Neural progenitor cell (in vitro differentiated cells): ENCODE results near the gene TUFT1. TPM values are rescaled to one million over a fixed set of nuclear protein-coding genes. Genes with fewer than 3 reads are reported as not detected.

Source experiments
- DNase-seq: peaks from one replicate; pipeline ENCODE4 v3.0.0-alpha.2; 2016; ENCODE audit warnings: low spot score
- H2AFZ ChIP-seq: fragments of 200-600 bp; sonication (generic); replicated peaks from 2 replicates; pipeline ENCODE4 v1.6.1; 2016; ENCODE audit warnings: antibody characterized with exemption
- H3F3A ChIP-seq: fragments of 200-600 bp; sonication (generic); 2 replicates; pipeline ENCODE4 v1.6.1; 2016; ENCODE audit warnings: antibody characterized with exemption, low read depth
- H3K27ac ChIP-seq: fragments of 200-600 bp; sonication (generic); 2 replicates; pipeline ENCODE4 v1.5.1; 2016; ENCODE audit warnings: mild to moderate bottlenecking
- H3K27me3 ChIP-seq: fragments of 200-600 bp; sonication (generic); 2 replicates; pipeline ENCODE4 v1.6.1; 2016; ENCODE audit warnings: mild to moderate bottlenecking, moderate library complexity
- H3K36me3 ChIP-seq: fragments of 200-600 bp; sonication (generic); 2 replicates; pipeline ENCODE4 v1.5.1; 2016
- H3K4me1 ChIP-seq: fragments of 200-600 bp; sonication (generic); 2 replicates; pipeline ENCODE4 v1.6.1; 2016; ENCODE audit warnings: mixed run types
- H3K4me2 ChIP-seq: fragments of 200-600 bp; sonication (generic); 2 replicates; pipeline ENCODE4 v1.6.1; 2016
- H3K4me3 ChIP-seq: fragments of 200-600 bp; sonication (generic); 2 replicates; pipeline ENCODE4 v1.5.1; 2016
- H3K79me2 ChIP-seq: fragments of 200-600 bp; sonication (generic); 2 replicates; pipeline ENCODE4 v1.6.1; 2016; ENCODE audit warnings: low read depth
- H3K9ac ChIP-seq: fragments of 200-600 bp; sonication (generic); 2 replicates; pipeline ENCODE4 v1.6.1; 2016
- H3K9me3 ChIP-seq: fragments of 200-600 bp; sonication (generic); 2 replicates; pipeline ENCODE4 v1.5.1; 2016; ENCODE audit warnings: low read depth
- H4K20me1 ChIP-seq: fragments of 200-600 bp; sonication (generic); 2 replicates; pipeline ENCODE4 v1.6.1; 2016; ENCODE audit warnings: low read depth
- H3K27ac Mint-ChIP-seq: 3 replicates; pipeline ENCODE4 v1.8.0; 2021; ENCODE audit warnings: mixed read lengths
- H3K27me3 Mint-ChIP-seq: 2 replicates; pipeline ENCODE4 v1.8.0; 2022; ENCODE audit warnings: low read depth, mild to moderate bottlenecking, inconsistent platforms, moderate library complexity, mixed read lengths; ENCODE audit not compliant: insufficient read depth
- H3K36me3 Mint-ChIP-seq: 3 replicates; pipeline ENCODE4 v1.8.0; 2021; ENCODE audit warnings: mixed read lengths
- H3K4me1 Mint-ChIP-seq: 3 replicates; pipeline ENCODE4 v1.8.0; 2021; ENCODE audit warnings: mixed read lengths
- H3K4me3 Mint-ChIP-seq: 3 replicates; pipeline ENCODE4 v1.8.0; 2021; ENCODE audit warnings: mild to moderate bottlenecking, moderate library complexity, mixed read lengths
- H3K9me3 Mint-ChIP-seq: 3 replicates; pipeline ENCODE4 v1.8.0; 2020; ENCODE audit warnings: mixed read lengths
- CTCF ChIP-seq: fragments of 200-600 bp; sonication (generic); IDR thresholded peaks from 2 replicates; pipeline ENCODE4 v1.5.1; 2017; ENCODE audit warnings: antibody characterized with exemption, mild to moderate bottlenecking
- EZH2 ChIP-seq: fragments of 200-600 bp; sonication (generic); IDR thresholded peaks from 2 replicates; pipeline ENCODE4 v1.6.1; 2017; ENCODE audit warnings: antibody characterized with exemption, mild to moderate bottlenecking, moderate library complexity
- EZH2phosphoT487 ChIP-seq: fragments of 200-600 bp; sonication (generic); IDR thresholded peaks from 2 replicates; pipeline ENCODE4 v1.6.1; 2017; ENCODE audit warnings: antibody characterized with exemption
- total RNA-seq: library from RNA; depleted of rRNA; stranded (reverse); fragments of >200 nt; gene quantifications from 2 replicates; pipeline ENCODE4 v1.2.3, GENCODE V29; 2015; ENCODE audit warnings: low replicate concordance

Gene TUFT1
- total RNA-seq, 1 donor from 2014 or later: 9.3 TPM

- Histone ChIP-seq H3K4me1 (peaks cover 41% of the 10 kb centered on the region), H3K9me3 (no peaks in the 10 kb centered on the region), H4K20me1 (peaks cover 20% of the 10 kb centered on the region), H3K27me3 (no peaks in the 10 kb centered on the region), H3K4me3 (peak overlapping the region; percentile 83), H3K36me3 (no peaks in the 10 kb centered on the region), H3K4me2 (peak overlapping the region; percentile 98), H3F3A (peaks cover 52% of the 10 kb centered on the region), H2AFZ (no peak overlapping the region), H3K79me2 (peaks cover 27% of the 10 kb centered on the region), H3K27ac (no peak overlapping the region), H3K9ac (no peak overlapping the region)
- TF ChIP-seq EZH2 (no peak), CTCF (no peak), EZH2phosphoT487 (no peak)
- H3K36me3 Mint-ChIP-seq: no peaks in the 10 kb centered on the region
- no peak overlapping the region for H3K27ac Mint-ChIP-seq
- peaks cover 9% of the 10 kb centered on the region for H3K27me3 Mint-ChIP-seq
- H3K4me3 Mint-ChIP-seq: peak overlapping the region; percentile 86
- H3K4me1 Mint-ChIP-seq: peaks cover 32% of the 10 kb centered on the region
- DNase-seq: no peak
- H3K9me3 Mint-ChIP-seq: no peaks in the 10 kb centered on the region
Measured at GRCh38 chr1:151512326-151512725, 27.8 kb upstream of the TUFT1 start.

GRCh38 chr1:151512801-151513625 is 27.1 kb upstream of the TUFT1 start:
- no peaks in the 10 kb centered on the region for H3K9me3 Mint-ChIP-seq
- H3K4me2 ChIP-seq: peak overlapping the region; percentile 98
- no peaks in the 10 kb centered on the region for H3K9me3 ChIP-seq
- peaks cover 27% of the 10 kb centered on the region for H3K79me2 ChIP-seq
- H3K36me3 Mint-ChIP-seq: no peaks in the 10 kb centered on the region
- TF ChIP-seq CTCF (no peak), EZH2 (no peak), EZH2phosphoT487 (no peak)
- no peak overlapping the region for H3K9ac ChIP-seq
- peaks cover 41% of the 10 kb centered on the region for H3K4me1 ChIP-seq
- no peaks in the 10 kb centered on the region for H3K27me3 ChIP-seq
- H3K4me1 Mint-ChIP-seq: peaks cover 32% of the 10 kb centered on the region
- H3K36me3 ChIP-seq: no peaks in the 10 kb centered on the region
- H3K27me3 Mint-ChIP-seq: peaks cover 9% of the 10 kb centered on the region
- no peak overlapping the region for H3K27ac ChIP-seq
- peak overlapping the region; percentile 83 for H3K4me3 ChIP-seq
- H3K27ac Mint-ChIP-seq: no peak overlapping the region
- H3F3A ChIP-seq: peaks cover 52% of the 10 kb centered on the region
- peaks cover 20% of the 10 kb centered on the region for H4K20me1 ChIP-seq
- peak overlapping the region; percentile 7 for H2AFZ ChIP-seq
- DNase-seq: peak; percentile 78
- H3K4me3 Mint-ChIP-seq: peak overlapping the region; percentile 66

- Mint-ChIP-seq H3K9me3 (no peaks in the 10 kb centered on the region), H3K27me3 (peaks cover 9% of the 10 kb centered on the region), H3K36me3 (peaks cover 2% of the 10 kb centered on the region), H3K4me1 (peaks cover 32% of the 10 kb centered on the region), H3K27ac (no peak overlapping the region), H3K4me3 (no peak overlapping the region)
- H3K4me2 ChIP-seq: peak overlapping the region; percentile 98
- peak overlapping the region; percentile 83 for H3K4me3 ChIP-seq
- no peaks in the 10 kb centered on the region for H3K36me3 ChIP-seq
- peak overlapping the region; percentile 11 for H3K27ac ChIP-seq
- no peak for DNase-seq
- no peak overlapping the region for H3K9ac ChIP-seq
- TF ChIP-seq EZH2 (no peak), EZH2phosphoT487 (no peak), CTCF (no peak)
- peaks cover 41% of the 10 kb centered on the region for H3K4me1 ChIP-seq
- H4K20me1 ChIP-seq: peaks cover 20% of the 10 kb centered on the region
- no peaks in the 10 kb centered on the region for H3K27me3 ChIP-seq
- peaks cover 27% of the 10 kb centered on the region for H3K79me2 ChIP-seq
- peaks cover 51% of the 10 kb centered on the region for H3F3A ChIP-seq
- no peaks in the 10 kb centered on the region for H3K9me3 ChIP-seq
- H2AFZ ChIP-seq: no peak overlapping the region
Measured at GRCh38 chr1:151513626-151514121, 26.4 kb upstream of the TUFT1 start.
